LoVo (cell line): Measurements from ENCODE around the gene TDO2.
"Not testable (repeated sequence)": the region's sequence is repeated elsewhere in the genome, so short reads cannot be mapped to it uniquely, and the experiment has no call there.

Experiments
- DNase-seq: peaks from one replicate; pipeline ENCODE4 v3.0.0-alpha.2; 2016; ENCODE audit warnings: low spot score

The TDO2 gene

GRCh38 chr4:155903453-155903852 is at the start of gene TDO2:
Gene TDO2, plus strand, starts transcription at chr4:155903696. Its CDS starts 63 bp downstream, at chr4:155903759.
- DNase-seq = no peak

GRCh38 chr4:155854582-155855226 is 48.8 kb upstream of the TDO2 start:
- peak; percentile 12 for DNase-seq

GRCh38 chr4:155855897-155856296 is 47.6 kb upstream of the TDO2 start:
- no peak for DNase-seq

- no peak for DNase-seq
Observed at GRCh38 chr4:155866177-155866576, 37.3 kb upstream of the TDO2 start, which contains the start of gene ASIC5. Gene ASIC5, minus strand, starts transcription at chr4:155866277. Its CDS starts 51 bp downstream, at chr4:155866226.

- DNase-seq = no peak
Observed at GRCh38 chr4:155875878-155876277, 27.6 kb upstream of the TDO2 start.

- DNase-seq = no peak
Observed at GRCh38 chr4:155877971-155878370, 25.5 kb upstream of the TDO2 start.

- DNase-seq = no peak
Observed at GRCh38 chr4:155878611-155879010, 24.9 kb upstream of the TDO2 start.

- no peak for DNase-seq
Observed at GRCh38 chr4:155879767-155880166, 23.7 kb upstream of the TDO2 start.

- DNase-seq = no peak
Observed at GRCh38 chr4:155881555-155881954, 21.9 kb upstream of the TDO2 start.

GRCh38 chr4:155883895-155884294 is 19.6 kb upstream of the TDO2 start:
- DNase-seq = no peak

GRCh38 chr4:155885666-155886065 is 17.8 kb upstream of the TDO2 start:
- no peak for DNase-seq

GRCh38 chr4:155887045-155887444 is 16.5 kb upstream of the TDO2 start:
- DNase-seq = no peak

- DNase-seq = no peak
Observed at GRCh38 chr4:155887847-155888570, 15.5 kb upstream of the TDO2 start.

GRCh38 chr4:155889031-155889793 is 14.3 kb upstream of the TDO2 start:
- DNase-seq = peak; percentile 41

GRCh38 chr4:155889946-155890345 is 13.6 kb upstream of the TDO2 start:
- no peak for DNase-seq

- DNase-seq = no peak
Observed at GRCh38 chr4:155891058-155891457, 12.4 kb upstream of the TDO2 start.

- DNase-seq = not testable (repeated sequence)
Observed at GRCh38 chr4:155898371-155898770, 5.1 kb upstream of the TDO2 start.

- no peak for DNase-seq
Observed at GRCh38 chr4:155899891-155900290, 3.6 kb upstream of the TDO2 start.

GRCh38 chr4:155900381-155900780 is 3.1 kb upstream of the TDO2 start:
- DNase-seq = no peak

- no peak for DNase-seq
Observed at GRCh38 chr4:155901013-155901412, 2.5 kb upstream of the TDO2 start.

GRCh38 chr4:155904331-155904730 is 835 bp downstream of the TDO2 start:
- DNase-seq = no peak

GRCh38 chr4:155906554-155907247 is 3.2 kb downstream of the TDO2 start:
- DNase-seq = peak; percentile 48
